H9 (cell line): Measurements from ENCODE around the gene WAC. TPM values are rescaled to one million over a fixed set of nuclear protein-coding genes. Genes with fewer than 3 reads are reported as not detected.

Experiments
- DNase-seq: peaks from one replicate; pipeline ENCODE4 v3.0.0-alpha.2; 2017
- H2AFZ ChIP-seq: one replicate; pipeline ENCODE4 v1.6.1; 2013; ENCODE audit warnings: mild to moderate bottlenecking, low read length, control low read depth, moderate library complexity
- H2AK5ac ChIP-seq: 2 replicates; pipeline ENCODE4 v1.6.1; 2013; ENCODE audit warnings: low read length, control low read depth, mixed read lengths; ENCODE audit not compliant: insufficient read length
- H2BK120ac ChIP-seq: one replicate; pipeline ENCODE4 v1.6.1; 2013; ENCODE audit warnings: low read depth, mild to moderate bottlenecking, low read length, control low read depth, inconsistent platforms; ENCODE audit not compliant: poor library complexity, severe bottlenecking
- H2BK12ac ChIP-seq: 2 replicates; pipeline ENCODE4 v1.6.1; 2013; ENCODE audit warnings: low read length, control low read depth, mixed read lengths, low read depth; ENCODE audit not compliant: insufficient read length
- H2BK15ac ChIP-seq: 2 replicates; pipeline ENCODE4 v1.6.1; 2013; ENCODE audit warnings: low read depth, low read length, control low read depth
- H2BK20ac ChIP-seq: one replicate; pipeline ENCODE4 v1.6.1; 2013; ENCODE audit warnings: low read depth, mild to moderate bottlenecking, low read length, control low read depth, inconsistent platforms; ENCODE audit not compliant: poor library complexity, severe bottlenecking
- H2BK5ac ChIP-seq: 2 replicates; pipeline ENCODE4 v1.6.1; 2013; ENCODE audit warnings: low read length, control low read depth, mixed read lengths; ENCODE audit not compliant: insufficient read length
- H3K14ac ChIP-seq: 2 replicates; pipeline ENCODE4 v1.6.1; 2013; ENCODE audit warnings: low read length, control low read depth; ENCODE audit not compliant: insufficient read depth
- H3K18ac ChIP-seq: 2 replicates; pipeline ENCODE4 v1.6.1; 2013; ENCODE audit warnings: low read depth, mild to moderate bottlenecking, mixed read lengths, low read length, control low read depth; ENCODE audit not compliant: insufficient read length
- H3K23ac ChIP-seq: 2 replicates; pipeline ENCODE4 v1.6.1; 2013; ENCODE audit warnings: low read length, control low read depth, mixed read lengths, low read depth; ENCODE audit not compliant: insufficient read length
- H3K23me2 ChIP-seq: 2 replicates; pipeline ENCODE4 v1.6.1; 2013; ENCODE audit warnings: low read depth, mild to moderate bottlenecking, mixed read lengths, low read length, control low read depth; ENCODE audit not compliant: insufficient read length, poor library complexity, severe bottlenecking
- H3K27ac ChIP-seq: 2 replicates; pipeline ENCODE4 v1.5.1; 2013; ENCODE audit warnings: low read length, control low read depth, mixed read lengths, low read depth; ENCODE audit not compliant: insufficient read length
- H3K27me3 ChIP-seq: 2 replicates; pipeline ENCODE4 v1.6.1; 2013; ENCODE audit warnings: low read length, control low read depth, inconsistent platforms; ENCODE audit not compliant: insufficient read depth
- H3K4ac ChIP-seq: 2 replicates; pipeline ENCODE4 v1.6.1; 2013; ENCODE audit warnings: low read depth, mild to moderate bottlenecking, control low read depth, inconsistent platforms, low read length, moderate library complexity
- H3K4me1 ChIP-seq: 2 replicates; pipeline ENCODE4 v1.6.1; 2013; ENCODE audit warnings: low read length, control low read depth, inconsistent platforms; ENCODE audit not compliant: insufficient read depth
- H3K4me2 ChIP-seq: 2 replicates; pipeline ENCODE4 v1.6.1; 2013; ENCODE audit warnings: low read length, control low read depth, mixed read lengths; ENCODE audit not compliant: insufficient read length, insufficient read depth
- H3K56ac ChIP-seq: 2 replicates; pipeline ENCODE4 v1.6.1; 2013; ENCODE audit warnings: low read depth, mild to moderate bottlenecking, mixed read lengths, low read length, control low read depth; ENCODE audit not compliant: insufficient read length
- H3K79me1 ChIP-seq: 2 replicates; pipeline ENCODE4 v1.6.1; 2013; ENCODE audit warnings: low read depth, mild to moderate bottlenecking, moderate library complexity, low read length, control low read depth, inconsistent platforms; ENCODE audit not compliant: insufficient read depth, poor library complexity, severe bottlenecking
- H3K79me2 ChIP-seq: 2 replicates; pipeline ENCODE4 v1.6.1; 2013; ENCODE audit warnings: low read length, control low read depth, inconsistent platforms; ENCODE audit not compliant: insufficient read depth
- H3K9ac ChIP-seq: 2 replicates; pipeline ENCODE4 v1.6.1; 2013; ENCODE audit warnings: low read length, control low read depth, mixed read lengths; ENCODE audit not compliant: insufficient read length; ENCODE audit errors: extremely low read depth
- H3K9me3 ChIP-seq: one replicate; pipeline ENCODE4 v1.6.1; 2013; ENCODE audit warnings: low read depth, low read length, inconsistent platforms; ENCODE audit not compliant: control insufficient read depth
- H3T11ph ChIP-seq: one replicate; pipeline ENCODE4 v1.6.1; 2013; ENCODE audit warnings: mild to moderate bottlenecking, low read length, control low read depth, inconsistent platforms
- H4K20me1 ChIP-seq: one replicate; pipeline ENCODE4 v1.6.1; 2013; ENCODE audit not compliant: control insufficient read depth, insufficient read length, insufficient read depth
- H4K5ac ChIP-seq: 2 replicates; pipeline ENCODE4 v1.6.1; 2013; ENCODE audit warnings: low read depth, mild to moderate bottlenecking, mixed read lengths, low read length, control low read depth; ENCODE audit not compliant: insufficient read length
- H4K8ac ChIP-seq: replicated peaks from 2 replicates; pipeline ENCODE4 v1.6.1; 2013; ENCODE audit warnings: low read length, control low read depth, mixed read lengths, low read depth; ENCODE audit not compliant: insufficient read length
- H4K91ac ChIP-seq: 2 replicates; pipeline ENCODE4 v1.6.1; 2013; ENCODE audit warnings: low read depth, mild to moderate bottlenecking, moderate library complexity, mixed read lengths, low read length, control low read depth; ENCODE audit not compliant: insufficient read length
- H3K27ac Mint-ChIP-seq, 3 experiments: 2 replicates in 2 of 3; 3 replicates in 1 of 3; pipeline ENCODE4 v1.8.0; 2020 to 2021; ENCODE audit warnings: mixed read lengths in 3 of 3, mild to moderate bottlenecking in 1 of 3, moderate library complexity in 1 of 3
- H3K27me3 Mint-ChIP-seq: 2 replicates; pipeline ENCODE4 v1.8.0; 2021; ENCODE audit warnings: low read depth, mild to moderate bottlenecking, moderate library complexity, mixed read lengths
- H3K36me3 Mint-ChIP-seq, 3 experiments: 2 replicates in 2 of 3; 3 replicates in 1 of 3; pipeline ENCODE4 v1.8.0; 2020 to 2021; ENCODE audit warnings: low read depth in 3 of 3, mixed read lengths in 3 of 3; ENCODE audit not compliant: insufficient read depth in 1 of 3
- H3K4me1 Mint-ChIP-seq, 2 experiments: 2 replicates each; pipeline ENCODE4 v1.8.0; 2020; ENCODE audit warnings: mixed read lengths in 2 of 2
- H3K4me3 Mint-ChIP-seq, 2 experiments: 2 replicates in 1 of 2; 3 replicates in 1 of 2; pipeline ENCODE4 v1.8.0; 2020 to 2021; ENCODE audit warnings: mild to moderate bottlenecking in 2 of 2, mixed read lengths in 2 of 2, moderate library complexity in 1 of 2
- H3K9me3 Mint-ChIP-seq, 2 experiments: 2 replicates in 1 of 2; 3 replicates in 1 of 2; pipeline ENCODE4 v1.8.0; 2020; ENCODE audit warnings: mild to moderate bottlenecking in 2 of 2, mixed read lengths in 2 of 2, moderate library complexity in 1 of 2
- CTCF ChIP-seq: fragments of 200-600 bp; sonication (generic); conservative IDR thresholded peaks from 3 replicates; pipeline ENCODE4 v1.8.0; 2021; ENCODE audit warnings: antibody characterized with exemption, mild to moderate bottlenecking
- WGBS: extraction: QIAGEN DNeasy Blood & Tissue Kit; methylation state at CpG from one replicate; pipeline ENCODE4 v1.1.7; 2013; ENCODE audit warnings: missing lambda C conversion rate, low lambda C conversion rate, mixed read lengths; ENCODE audit not compliant: insufficient read length; ENCODE audit errors: extremely low coverage; 5-methylcytosine and 5-hydroxymethylcytosine counted together
- total RNA-seq: library from RNA; stranded (reverse); gene quantifications from 2 replicates; pipeline ENCODE4 v1.2.1, GENCODE V29; 2021

WAC gene
- total RNA-seq, 1 experiment from 2014 or later: 130 TPM

- Histone ChIP-seq H3K79me1 (peaks cover 9% of the 10 kb centered on the region), H3K9ac (no peak overlapping the region), H3K27ac (no peak overlapping the region), H3K27me3 (no peaks in the 10 kb centered on the region), H3K79me2 (peaks cover 58% of the 10 kb centered on the region), H3K14ac (no peak overlapping the region), H2BK15ac (no peak overlapping the region), H3K56ac (no peak overlapping the region), H3K4ac (no peak overlapping the region), H3K23me2 (no peaks in the 10 kb centered on the region), H2BK5ac (no peak overlapping the region), H4K5ac (no peak overlapping the region), H3K4me1 (no peaks in the 10 kb centered on the region; the same call in 1 of the 2 replicates), H3K9me3 (no peaks in the 10 kb centered on the region), H2BK12ac (no peak overlapping the region), H4K8ac (no peak overlapping the region), H2AFZ (no peak overlapping the region), H4K20me1 (no peaks in the 10 kb centered on the region), H3K23ac (no peak overlapping the region), H4K91ac (no peak overlapping the region), H3T11ph (no peak overlapping the region), H3K4me2 (no peak overlapping the region), H2BK20ac (no peak overlapping the region), H2BK120ac (no peak overlapping the region), H2AK5ac (no peak overlapping the region), H3K18ac (no peak overlapping the region)
- H3K36me3 Mint-ChIP-seq: peaks cover 16 to 41% (median 37%) of the 10 kb centered on the region in 3 experiments; a peak in 6 of 7 replicates
- no CpG with 5 or more reads among the region's 6 CpGs for WGBS
- DNase-seq: no peak
- H3K4me3 Mint-ChIP-seq: no peak overlapping the region
- peak overlapping the region in 1 of 3 experiments; percentile 48; a peak in 2 of 7 replicates for H3K27ac Mint-ChIP-seq
- H3K4me1 Mint-ChIP-seq: peaks cover 23 to 33% of the 10 kb centered on the region in 2 experiments
- H3K9me3 Mint-ChIP-seq: no peaks in the 10 kb centered on the region
- H3K27me3 Mint-ChIP-seq: no peaks in the 10 kb centered on the region
- TF ChIP-seq CTCF: no peak
These were observed 32.0 kb downstream of the WAC start for GRCh38 chr10:28564905-28565304.
